ENCODE data around the gene R3HDM2.

DNA sequence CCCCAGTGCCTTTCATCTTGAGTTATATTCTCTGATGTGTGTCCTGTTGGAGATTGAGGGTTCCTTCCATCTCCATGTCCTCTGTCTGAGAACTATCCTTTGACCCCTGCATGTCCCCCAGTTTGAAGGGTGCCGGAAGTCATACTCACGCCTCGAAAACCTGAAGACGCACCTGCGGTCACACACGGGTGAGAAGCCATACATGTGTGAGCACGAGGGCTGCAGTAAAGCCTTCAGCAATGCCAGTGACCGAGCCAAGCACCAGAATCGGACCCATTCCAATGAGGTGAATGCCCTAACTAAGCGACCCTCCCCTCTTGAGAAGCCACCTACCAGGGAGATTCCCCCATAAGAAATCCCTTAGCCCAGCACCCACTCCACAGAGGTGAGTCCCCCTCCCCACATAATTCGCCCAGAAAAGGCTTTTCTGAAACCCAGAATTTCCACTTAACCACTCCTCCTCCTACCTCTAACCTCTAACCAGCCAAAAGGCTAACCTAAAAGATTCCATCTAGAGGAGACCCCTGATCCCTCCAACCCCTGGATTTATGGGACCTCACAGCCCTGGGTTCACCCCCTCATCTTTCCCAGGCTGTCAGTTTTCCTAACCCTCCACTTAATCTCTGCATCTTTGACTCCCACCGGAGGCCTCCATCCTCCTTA lies 36.5 kb upstream of the R3HDM2 start:
- TF ChIP-seq, protein P1, sequence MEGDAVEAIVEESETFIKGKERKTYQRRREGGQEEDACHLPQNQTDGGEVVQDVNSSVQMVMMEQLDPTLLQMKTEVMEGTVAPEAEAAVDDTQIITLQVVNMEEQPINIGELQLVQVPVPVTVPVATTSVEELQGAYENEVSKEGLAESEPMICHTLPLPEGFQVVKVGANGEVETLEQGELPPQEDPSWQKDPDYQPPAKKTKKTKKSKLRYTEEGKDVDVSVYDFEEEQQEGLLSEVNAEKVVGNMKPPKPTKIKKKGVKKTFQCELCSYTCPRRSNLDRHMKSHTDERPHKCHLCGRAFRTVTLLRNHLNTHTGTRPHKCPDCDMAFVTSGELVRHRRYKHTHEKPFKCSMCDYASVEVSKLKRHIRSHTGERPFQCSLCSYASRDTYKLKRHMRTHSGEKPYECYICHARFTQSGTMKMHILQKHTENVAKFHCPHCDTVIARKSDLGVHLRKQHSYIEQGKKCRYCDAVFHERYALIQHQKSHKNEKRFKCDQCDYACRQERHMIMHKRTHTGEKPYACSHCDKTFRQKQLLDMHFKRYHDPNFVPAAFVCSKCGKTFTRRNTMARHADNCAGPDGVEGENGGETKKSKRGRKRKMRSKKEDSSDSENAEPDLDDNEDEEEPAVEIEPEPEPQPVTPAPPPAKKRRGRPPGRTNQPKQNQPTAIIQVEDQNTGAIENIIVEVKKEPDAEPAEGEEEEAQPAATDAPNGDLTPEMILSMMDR (IDR thresholded peaks at IDR 0.05 in 2 of 3, conservative IDR thresholded peaks at IDR 0.05 in 1 of 3; ENCODE audit: borderline replicate concordance in 1 of 3, insufficient read depth in 1 of 3, low read depth in 2 of 3, low read length in 2 of 3), result no peak
- TF ChIP-seq TCF7L2 (IDR thresholded peaks at IDR 0.05; ENCODE audit: borderline replicate concordance, extremely low read depth, insufficient read depth, insufficient read length) (no peak), EZH2phosphoT487 (IDR thresholded peaks at IDR 0.05; ENCODE audit: borderline replicate concordance) (no peak), ZNF274 (IDR thresholded peaks at IDR 0.05; ENCODE audit: low read depth, low read length) (no peak), POLR2A (IDR thresholded peaks at IDR 0.05; ENCODE audit: borderline replicate concordance, extremely low read depth, insufficient read depth, insufficient read length) (no peak), FOSL1 (IDR thresholded peaks at IDR 0.05; ENCODE audit: low read depth) (no peak), EZH2 (IDR thresholded peaks at IDR 0.05) (no peak), EGR1 (IDR thresholded peaks at IDR 0.05; ENCODE audit: low read depth) (no peak), POLR2AphosphoS5 (IDR thresholded peaks at IDR 0.05; ENCODE audit: low read depth, low read length) (no peak), RAD21 (IDR thresholded peaks at IDR 0.05; ENCODE audit: low read depth) (no peak), REST (IDR thresholded peaks at IDR 0.05; ENCODE audit: low read depth) (no peak)
- TF ChIP-seq, protein P2, sequence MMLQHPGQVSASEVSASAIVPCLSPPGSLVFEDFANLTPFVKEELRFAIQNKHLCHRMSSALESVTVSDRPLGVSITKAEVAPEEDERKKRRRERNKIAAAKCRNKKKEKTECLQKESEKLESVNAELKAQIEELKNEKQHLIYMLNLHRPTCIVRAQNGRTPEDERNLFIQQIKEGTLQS (IDR thresholded peaks at IDR 0.05), result no peak

All from HCT116 (cell line).